ENCODE data around the gene PIK3IP1. TPM values are rescaled to one million over a fixed set of nuclear protein-coding genes. Genes with fewer than 3 reads are reported as not detected.
A peak's percentile ranks its signal among the peaks of the same experiment; 100 is the strongest.
"Not testable (repeated sequence)": the region's sequence is repeated elsewhere in the genome, so short reads cannot be mapped to it uniquely, and the experiment has no call there.

The PIK3IP1 gene
- polyA plus RNA-seq, 10 donors = 2.8 to 13.2 (median 4.0) TPM

DNA sequence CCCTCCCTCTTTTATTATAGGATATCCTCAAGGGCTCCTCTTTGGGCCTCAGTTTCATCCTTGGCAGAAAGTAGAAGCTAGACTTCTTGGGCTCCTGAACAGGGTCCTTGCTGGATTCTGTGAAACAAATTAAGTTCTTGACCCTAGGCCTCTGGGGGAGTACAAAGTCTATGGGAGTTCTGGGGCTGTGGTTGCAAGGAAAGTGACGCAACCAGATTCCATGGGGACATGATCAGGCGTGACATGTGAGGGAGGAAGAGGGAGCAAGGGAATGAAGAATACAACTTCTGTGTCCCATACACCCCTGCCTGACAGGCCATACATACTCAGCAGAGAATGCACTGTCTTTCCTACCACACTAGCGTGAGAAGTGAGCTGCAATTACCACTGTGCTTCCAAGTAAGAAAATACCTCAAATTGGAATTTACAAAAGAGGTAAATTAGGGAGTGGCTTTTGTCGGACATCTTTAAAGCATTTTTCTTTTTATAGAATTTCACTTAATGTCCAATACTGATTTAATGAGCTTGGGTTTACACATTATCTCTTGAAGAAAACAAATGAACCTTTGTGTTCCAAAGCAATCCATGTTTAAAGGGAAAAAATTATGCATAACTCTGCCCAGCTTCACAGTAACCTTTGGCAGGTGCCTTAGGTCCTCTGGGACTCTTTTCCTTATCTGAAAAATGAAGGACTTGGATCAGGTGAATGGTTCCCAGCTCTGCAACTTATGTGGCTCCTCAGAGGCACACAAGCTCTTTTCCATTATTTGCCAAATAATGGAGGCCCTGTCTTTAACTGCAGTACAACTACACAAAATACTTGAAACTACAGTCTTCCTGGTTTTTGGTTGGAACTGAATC lies 41.3 kb downstream of the PIK3IP1 start:
- no peak for DNase-seq

GRCh38 chr22:31248965-31249958 lies 43.0 kb downstream of the PIK3IP1 start:
- DNase-seq = no peak

GRCh38 chr22:31248138-31248745 lies 44.0 kb downstream of the PIK3IP1 start:
- peak; percentile 82 to 92 (median 85) for DNase-seq

DNA sequence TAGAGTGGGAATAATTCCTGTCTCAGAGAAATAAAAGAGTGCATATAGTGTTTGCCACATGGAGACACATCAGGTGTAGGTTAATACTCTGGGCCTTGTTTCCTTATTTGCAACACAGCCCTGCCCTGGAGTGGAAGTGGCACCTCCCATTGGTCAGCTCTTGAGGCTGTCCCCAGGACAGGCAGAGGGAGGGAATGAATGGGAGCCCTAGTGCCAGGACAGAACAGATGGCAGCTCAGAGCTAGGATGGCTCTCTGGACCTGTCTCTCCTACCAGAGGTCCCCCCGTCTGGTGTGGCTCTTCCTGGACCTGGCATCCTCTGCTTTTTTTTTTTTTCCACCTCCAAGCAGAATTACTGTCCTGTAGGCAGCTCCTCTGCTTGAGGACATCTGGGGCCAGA lies 44.6 kb downstream of the PIK3IP1 start:
- DNase-seq = no peak

DNA sequence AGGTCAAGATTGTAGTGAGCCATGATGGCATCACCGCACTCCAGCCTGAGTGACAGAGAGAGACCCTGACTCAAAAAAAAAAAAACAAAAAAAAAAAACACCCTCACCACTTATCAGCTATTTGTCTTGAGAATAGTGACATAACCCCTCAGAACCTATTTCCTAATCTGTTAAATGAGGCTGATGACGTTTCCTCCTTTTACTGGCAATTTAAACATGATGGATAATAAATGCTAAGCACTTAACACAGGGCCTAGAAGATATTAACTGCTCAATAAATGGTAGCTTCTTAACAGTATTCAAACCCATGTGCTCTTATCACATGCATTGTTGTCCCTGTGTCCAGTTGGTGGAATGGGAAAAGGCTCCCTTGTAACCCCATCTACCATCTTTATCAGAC lies 45.6 kb downstream of the PIK3IP1 start:
- no peak for DNase-seq

GRCh38 chr22:31245998-31246397 lies 46.3 kb downstream of the PIK3IP1 start:
- DNase-seq = not testable (repeated sequence)

DNA sequence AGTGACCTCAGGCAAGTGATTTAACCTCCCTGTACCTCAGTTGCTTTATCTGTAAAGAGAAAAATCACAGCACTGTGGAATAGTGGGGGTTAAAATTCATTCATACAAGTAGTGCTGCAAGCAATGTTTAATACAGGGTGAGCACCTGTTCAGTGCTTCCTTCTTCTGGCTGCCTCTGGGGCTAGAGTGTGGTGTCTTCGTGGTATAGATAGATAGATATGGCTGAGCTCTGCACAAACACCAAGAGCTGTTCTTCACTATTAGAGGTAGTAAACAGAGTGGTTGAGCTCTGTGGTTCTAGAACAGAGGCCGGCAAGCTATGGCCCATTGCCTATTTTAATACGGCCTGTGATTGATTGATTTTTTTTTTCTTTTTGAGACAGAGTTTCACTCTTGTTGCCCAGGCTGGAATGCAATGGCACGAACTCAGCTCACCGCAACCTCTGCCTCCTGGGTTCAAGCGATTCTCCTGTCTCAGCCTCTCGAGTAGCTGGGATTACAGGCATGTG lies 47.3 kb downstream of the PIK3IP1 start:
- no peak for DNase-seq

DNA sequence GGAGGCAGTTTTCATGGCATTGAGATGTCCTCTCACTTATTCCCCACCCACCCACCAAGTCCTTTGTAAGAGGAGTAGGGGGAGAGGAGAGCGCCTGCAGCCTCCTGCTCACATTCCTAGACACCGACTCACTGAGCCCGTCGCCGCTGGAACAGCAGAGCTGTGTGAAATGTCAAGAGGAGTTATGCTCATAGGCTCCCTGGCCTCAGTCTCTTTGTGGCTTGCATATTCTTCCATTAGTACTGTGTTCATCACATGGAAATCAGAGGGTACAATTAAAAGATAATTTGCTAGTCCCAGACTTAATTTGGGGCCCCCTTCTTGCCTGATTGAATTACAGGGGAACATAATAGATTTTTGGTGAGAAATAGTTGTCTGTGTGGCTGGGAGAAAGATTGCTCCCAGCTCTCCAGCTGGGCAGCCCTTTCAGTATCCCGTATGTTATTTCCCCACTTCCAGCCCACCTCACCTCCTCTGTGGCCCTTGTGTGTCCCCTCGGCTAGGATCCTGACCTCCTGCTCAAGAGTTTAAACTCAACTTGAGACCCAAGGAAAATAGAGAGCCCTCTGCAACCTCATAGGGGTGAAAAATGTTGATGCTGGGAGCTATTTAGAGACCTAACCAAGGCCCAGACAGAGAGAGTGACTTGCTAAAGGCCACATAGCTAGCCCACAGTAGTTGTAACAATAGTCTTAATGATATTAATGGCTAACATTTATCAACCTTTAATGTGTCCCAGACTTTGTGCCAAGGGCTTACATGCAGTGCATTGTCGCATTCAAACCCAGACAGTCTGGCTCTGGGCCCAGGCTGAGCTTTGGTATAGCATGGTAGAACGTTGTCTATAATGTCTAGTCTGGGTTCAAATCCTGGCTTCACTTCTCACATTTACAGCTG lies 48.0 kb downstream of the PIK3IP1 start:
- peak in 1 of 3 donors; percentile 86 for DNase-seq

DNA sequence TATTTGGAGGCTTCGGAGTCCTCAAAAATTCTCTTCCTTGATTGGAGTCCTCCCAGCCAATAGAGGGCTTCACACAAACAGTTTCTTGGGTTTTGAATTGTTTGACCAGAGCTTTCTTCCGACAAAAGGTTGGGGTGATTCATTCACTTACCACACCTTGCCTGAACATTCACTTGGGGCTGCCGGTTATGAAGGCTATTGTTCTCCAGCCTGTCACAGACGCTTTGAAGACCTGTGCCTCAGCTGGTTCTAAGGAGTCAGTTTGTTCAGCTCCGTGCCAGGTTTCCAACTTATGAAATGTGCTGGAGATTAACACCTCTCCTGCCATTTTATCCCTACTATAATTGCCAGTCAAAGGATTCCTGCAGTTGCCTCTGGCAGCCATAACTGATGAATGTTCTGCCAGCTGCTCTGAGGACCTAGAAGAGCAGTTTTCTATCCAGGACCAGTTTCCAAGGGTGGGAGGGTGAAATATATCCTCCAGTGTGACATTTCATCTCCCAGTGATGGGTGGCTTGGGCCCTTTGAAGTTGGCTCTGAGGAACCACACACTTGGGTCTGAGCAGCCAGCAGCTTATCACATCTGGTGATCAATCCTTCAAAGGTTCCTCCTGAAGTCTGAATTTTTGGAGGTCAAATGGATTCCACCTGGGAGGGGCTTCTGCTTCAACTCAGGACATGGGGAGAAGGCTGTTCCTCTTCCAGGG lies 48.8 kb downstream of the PIK3IP1 start:
- DNase-seq = no peak

DNA sequence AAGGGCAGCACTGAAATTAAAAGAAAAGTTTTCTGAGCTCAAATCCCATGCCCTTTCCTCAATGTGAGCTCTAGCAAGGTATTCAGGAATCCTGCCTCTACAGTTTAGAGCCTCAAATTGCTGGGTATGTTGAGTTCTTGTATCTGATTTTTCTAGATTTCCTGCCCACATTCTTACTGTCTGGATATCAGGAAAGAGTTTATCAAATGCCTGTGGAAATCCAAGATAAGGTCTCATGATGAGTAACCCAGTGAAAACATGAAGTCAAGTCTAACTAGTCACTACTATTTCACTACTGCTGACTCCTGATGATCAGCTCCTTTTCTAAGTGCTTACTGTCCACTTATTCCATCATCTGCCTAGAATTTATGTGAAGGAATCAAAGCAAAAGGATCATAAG lies 50.4 kb downstream of the PIK3IP1 start:
- DNase-seq = peak in 1 of 3 donors; percentile 58

DNA sequence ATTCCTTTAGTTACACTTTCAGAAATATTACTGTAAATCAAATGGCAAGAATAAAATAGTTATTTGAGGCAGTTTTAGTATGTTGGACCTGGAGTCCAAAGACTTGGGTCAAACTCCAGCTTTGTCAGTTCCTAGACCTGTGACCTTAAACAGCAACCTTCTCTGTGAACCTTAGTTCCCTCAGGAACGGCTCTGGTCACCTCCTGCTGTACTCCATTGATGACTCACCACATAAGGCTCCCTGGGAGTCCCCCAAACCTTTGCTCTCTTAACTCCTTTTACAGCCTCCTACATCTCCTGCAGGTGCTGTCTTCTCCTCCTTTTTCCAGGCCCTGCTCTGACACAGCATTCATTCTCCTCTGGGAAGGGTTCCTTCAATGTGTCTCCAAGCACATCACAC lies 51.1 kb downstream of the PIK3IP1 start:
- DNase-seq = no peak

DNA sequence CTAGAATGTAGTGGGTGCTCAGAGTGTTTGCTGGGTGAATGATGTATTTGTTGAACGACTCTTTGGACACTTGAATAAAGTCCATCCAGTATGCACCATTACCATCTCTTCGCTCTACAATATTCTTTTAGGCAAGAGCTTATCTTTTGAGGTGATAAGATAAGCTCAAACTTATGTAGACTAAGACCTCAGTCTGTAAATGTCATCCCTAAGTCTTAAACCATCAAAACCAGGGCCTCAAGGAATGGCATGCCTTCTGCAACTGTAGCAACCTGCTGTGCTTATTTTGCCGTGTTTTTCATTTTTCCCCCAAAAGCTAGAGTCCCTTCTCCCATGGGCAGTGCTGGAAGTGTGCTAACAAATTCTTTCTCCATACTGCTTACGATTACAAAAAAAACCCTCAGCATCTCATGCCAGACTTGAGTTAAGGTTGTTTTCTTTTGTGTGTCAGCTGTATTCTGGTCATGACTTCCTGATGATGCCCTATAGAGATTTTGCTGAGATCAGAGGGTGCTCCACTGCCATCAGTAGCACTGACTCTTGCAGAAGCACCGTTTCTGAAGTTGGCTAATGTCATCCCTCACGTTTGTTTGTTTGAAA lies 52.4 kb downstream of the PIK3IP1 start:
- DNase-seq = no peak

GRCh38 chr22:31238057-31238456 lies 54.2 kb downstream of the PIK3IP1 start:
- no peak for DNase-seq

- not testable (repeated sequence) for DNase-seq
Measured at GRCh38 chr22:31236044-31236443, 56.2 kb downstream of the PIK3IP1 start.

DNA sequence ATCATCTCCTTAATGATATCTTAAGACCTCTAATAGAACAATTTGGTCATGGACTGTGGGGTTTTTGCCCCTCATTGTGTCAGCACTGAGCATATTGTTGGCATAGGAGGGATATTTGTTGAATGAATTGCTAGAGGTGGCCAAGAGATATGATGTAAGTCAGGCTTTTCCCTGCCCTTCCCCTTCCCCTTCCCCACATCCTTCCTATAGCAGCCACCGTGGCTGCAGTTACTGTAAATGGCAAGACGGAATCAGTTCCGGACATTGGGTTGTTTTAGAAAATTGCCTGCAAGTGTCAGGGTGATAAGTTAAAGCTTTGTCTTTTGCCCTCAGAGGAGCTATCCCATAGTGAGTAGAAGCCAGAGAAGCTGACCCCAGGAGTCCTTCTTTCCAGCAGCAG lies 57.2 kb downstream of the PIK3IP1 start:
- DNase-seq = peak in 1 of 3 donors; percentile 35

DNA sequence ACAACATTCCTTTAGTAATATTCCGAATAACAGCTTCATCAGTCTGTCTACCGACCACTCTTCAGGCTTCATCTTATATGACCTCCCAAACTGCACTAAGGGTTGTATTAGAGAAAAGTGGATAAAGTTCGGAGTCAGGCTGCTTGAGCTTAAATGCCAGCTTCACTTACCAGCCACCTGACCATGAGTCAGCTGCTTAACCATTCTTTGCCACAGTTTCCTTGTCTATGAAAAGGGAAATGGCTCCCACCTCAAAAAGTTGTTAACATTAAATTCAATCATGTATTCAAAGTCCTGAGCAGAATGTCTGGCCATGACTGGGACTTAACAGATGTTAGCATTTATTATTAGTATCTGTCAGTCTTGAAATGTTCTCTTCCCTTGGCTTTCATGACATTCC lies 59.3 kb downstream of the PIK3IP1 start:
- no peak for DNase-seq

Data from muscle of back (tissue), 11 donors.